WERI-Rb-1 (cell line): ENCODE data around the gene ANKLE1.
"Not testable (repeated sequence)": the region's sequence is repeated elsewhere in the genome, so short reads cannot be mapped to it uniquely, and the experiment has no call there.

Source experiments
- DNase-seq: peaks from one replicate; pipeline ENCODE4 v3.0.0-alpha.2; 2020
- H3K27ac ChIP-seq: fragments of 250-450 bp; sonication (Bioruptor Pico); 2 replicates; pipeline ENCODE4 v1.5.1; 2020; ENCODE audit warnings: mild to moderate bottlenecking, moderate library complexity
- H3K27me3 ChIP-seq: fragments of 250-450 bp; sonication (Bioruptor Pico); 2 replicates; pipeline ENCODE4 v1.5.1; 2021; ENCODE audit warnings: mild to moderate bottlenecking, low read depth, moderate library complexity; ENCODE audit not compliant: insufficient read depth, severe bottlenecking
- H3K36me3 ChIP-seq: fragments of 250-450 bp; sonication (Bioruptor Pico); 2 replicates; pipeline ENCODE4 v1.5.1; 2020; ENCODE audit warnings: mild to moderate bottlenecking, moderate library complexity
- H3K4me3 ChIP-seq: 2 replicates; pipeline ENCODE4 v1.5.1; 2011; ENCODE audit warnings: low read depth, mild to moderate bottlenecking, control low read depth, low read length
- H3K9me3 ChIP-seq: fragments of 250-450 bp; sonication (Bioruptor Pico); 2 replicates; pipeline ENCODE4 v1.5.1; 2021; ENCODE audit warnings: mild to moderate bottlenecking, moderate library complexity; ENCODE audit not compliant: severe bottlenecking
- CTCF ChIP-seq: IDR thresholded peaks from 2 replicates; pipeline ENCODE4 v1.5.1; 2011; ENCODE audit warnings: low read depth, mild to moderate bottlenecking, control low read depth, inconsistent platforms, low read length

The ANKLE1 gene

GRCh38 chr19:17268754-17269153 lies 12.9 kb upstream of the ANKLE1 start:
- no peak for DNase-seq
- Histone ChIP-seq H3K9me3 (no peaks in the 10 kb centered on the region), H3K27ac (no peak overlapping the region), H3K27me3 (no peaks in the 10 kb centered on the region), H3K4me3 (no peak overlapping the region), H3K36me3 (peaks cover 31% of the 10 kb centered on the region)
- no peak for TF ChIP-seq CTCF

- H3K36me3 ChIP-seq, result peaks cover 59% of the 10 kb centered on the region
- H3K9me3 ChIP-seq, H3K27ac ChIP-seq, H3K27me3 ChIP-seq, DNase-seq, H3K4me3 ChIP-seq: not testable (repeated sequence)
These were observed 6.8 kb upstream of the ANKLE1 start for GRCh38 chr19:17274892-17275291.

GRCh38 chr19:17275441-17276175 lies 6.1 kb upstream of the ANKLE1 start:
- no peak overlapping the region for H3K27ac ChIP-seq
- no peaks in the 10 kb centered on the region for H3K9me3 ChIP-seq
- no peaks in the 10 kb centered on the region for H3K27me3 ChIP-seq
- TF ChIP-seq CTCF, result no peak
- DNase-seq, result no peak
- peaks cover 56% of the 10 kb centered on the region for H3K36me3 ChIP-seq
- no peak overlapping the region for H3K4me3 ChIP-seq

- Histone ChIP-seq H3K27ac (no peak overlapping the region), H3K36me3 (peaks cover 30% of the 10 kb centered on the region), H3K27me3 (no peaks in the 10 kb centered on the region), H3K9me3 (no peaks in the 10 kb centered on the region), H3K4me3 (no peak overlapping the region)
- TF ChIP-seq CTCF, result no peak
- DNase-seq, result no peak
These were observed 2.3 kb upstream of the ANKLE1 start for GRCh38 chr19:17279436-17279835.

- Histone ChIP-seq H3K4me3 (no peak overlapping the region), H3K27me3 (no peaks in the 10 kb centered on the region), H3K9me3 (peaks cover 6% of the 10 kb centered on the region), H3K27ac (peak overlapping the region; percentile 26), H3K36me3 (peaks cover 16% of the 10 kb centered on the region)
- DNase-seq, result peak; percentile 92
- peak; percentile 94 for TF ChIP-seq CTCF
These were observed 906 bp downstream of the ANKLE1 start for GRCh38 chr19:17282488-17283125.

- no peak overlapping the region for H3K4me3 ChIP-seq
- peaks cover 6% of the 10 kb centered on the region for H3K9me3 ChIP-seq
- no peak for DNase-seq
These were observed 1.8 kb downstream of the ANKLE1 start for GRCh38 chr19:17283504-17283996.

More at GRCh38 chr19:17283504-17283996, 1.8 kb downstream of the ANKLE1 start:
- Histone ChIP-seq H3K36me3 (peaks cover 12% of the 10 kb centered on the region), H3K27ac (no peak overlapping the region), H3K27me3 (no peaks in the 10 kb centered on the region)
- no peak for TF ChIP-seq CTCF
